C4-2B (cell line): ENCODE measurements around the gene LDLRAP1.

Source experiments
- ZFX ChIP-seq: fragments of 450-650 bp; IDR thresholded peaks from 2 replicates; pipeline ENCODE4 v1.6.1; 2017
- TF ChIP-seq, protein P1 (sequence below): fragments of 450-650 bp; conservative IDR thresholded peaks from 2 replicates; pipeline ENCODE4 v1.5.1; 2017; ENCODE audit warnings: mild to moderate bottlenecking

- TF ChIP-seq, protein P1, sequence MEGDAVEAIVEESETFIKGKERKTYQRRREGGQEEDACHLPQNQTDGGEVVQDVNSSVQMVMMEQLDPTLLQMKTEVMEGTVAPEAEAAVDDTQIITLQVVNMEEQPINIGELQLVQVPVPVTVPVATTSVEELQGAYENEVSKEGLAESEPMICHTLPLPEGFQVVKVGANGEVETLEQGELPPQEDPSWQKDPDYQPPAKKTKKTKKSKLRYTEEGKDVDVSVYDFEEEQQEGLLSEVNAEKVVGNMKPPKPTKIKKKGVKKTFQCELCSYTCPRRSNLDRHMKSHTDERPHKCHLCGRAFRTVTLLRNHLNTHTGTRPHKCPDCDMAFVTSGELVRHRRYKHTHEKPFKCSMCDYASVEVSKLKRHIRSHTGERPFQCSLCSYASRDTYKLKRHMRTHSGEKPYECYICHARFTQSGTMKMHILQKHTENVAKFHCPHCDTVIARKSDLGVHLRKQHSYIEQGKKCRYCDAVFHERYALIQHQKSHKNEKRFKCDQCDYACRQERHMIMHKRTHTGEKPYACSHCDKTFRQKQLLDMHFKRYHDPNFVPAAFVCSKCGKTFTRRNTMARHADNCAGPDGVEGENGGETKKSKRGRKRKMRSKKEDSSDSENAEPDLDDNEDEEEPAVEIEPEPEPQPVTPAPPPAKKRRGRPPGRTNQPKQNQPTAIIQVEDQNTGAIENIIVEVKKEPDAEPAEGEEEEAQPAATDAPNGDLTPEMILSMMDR: no peak
- no peak for TF ChIP-seq ZFX
Observed at GRCh38 chr1:25537153-25537831, 6.1 kb upstream of the LDLRAP1 start.
